Neuronal stem cell (in vitro differentiated cells): ENCODE results near the gene CLCNKA.

Experiments
- DNase-seq: peaks from one replicate; pipeline ENCODE4 v3.0.0-alpha.2; 2013; ENCODE audit warnings: low spot score
- H2AFZ ChIP-seq: one replicate; pipeline ENCODE4 v1.6.1; 2013; ENCODE audit warnings: mild to moderate bottlenecking, low read length, inconsistent platforms
- H2AK5ac ChIP-seq: 2 replicates; pipeline ENCODE4 v1.6.1; 2013; ENCODE audit warnings: low read depth, mild to moderate bottlenecking, inconsistent platforms, low read length, moderate library complexity, mixed read lengths
- H2BK120ac ChIP-seq: 2 replicates; pipeline ENCODE4 v1.6.1; 2013; ENCODE audit warnings: low read depth, mild to moderate bottlenecking, inconsistent platforms, low read length, moderate library complexity, mixed read lengths
- H2BK12ac ChIP-seq: one replicate; pipeline ENCODE4 v1.6.1; 2013; ENCODE audit warnings: low read length, inconsistent platforms
- H2BK15ac ChIP-seq: 2 replicates; pipeline ENCODE4 v1.6.1; 2013; ENCODE audit warnings: mild to moderate bottlenecking, low read length, inconsistent platforms, mixed read lengths
- H2BK5ac ChIP-seq: one replicate; pipeline ENCODE4 v1.6.1; 2013; ENCODE audit warnings: inconsistent platforms, mild to moderate bottlenecking, low read length, moderate library complexity
- H3K14ac ChIP-seq: one replicate; pipeline ENCODE4 v1.6.1; 2013; ENCODE audit warnings: low read length, inconsistent platforms
- H3K18ac ChIP-seq: 2 replicates; pipeline ENCODE4 v1.6.1; 2013; ENCODE audit warnings: low read length, inconsistent platforms
- H3K23ac ChIP-seq: 2 replicates; pipeline ENCODE4 v1.6.1; 2013; ENCODE audit warnings: low read depth, mild to moderate bottlenecking, mixed read lengths, low read length, inconsistent platforms; ENCODE audit not compliant: poor library complexity
- H3K27ac ChIP-seq: replicated peaks from 3 replicates; pipeline ENCODE4 v1.5.1; 2013; ENCODE audit warnings: low read length, inconsistent platforms
- H3K27me3 ChIP-seq, 3 experiments: 2 replicates each; pipeline ENCODE4 v1.6.1; 2013; ENCODE audit warnings: low read length in 3 of 3, mild to moderate bottlenecking in 2 of 3, inconsistent platforms in 1 of 3, low read depth in 1 of 3, mixed read lengths in 1 of 3, moderate library complexity in 1 of 3; ENCODE audit not compliant: control insufficient read depth in 3 of 3, insufficient read depth in 3 of 3
- H3K36me3 ChIP-seq, 2 donors: replicated peaks in 1 of 2; 2 replicates each; pipeline ENCODE4 v1.6.1; 2013; ENCODE audit warnings: low read length in 2 of 2; ENCODE audit not compliant: control insufficient read depth in 2 of 2, insufficient read depth in 2 of 2
- H3K4ac ChIP-seq: 2 replicates; pipeline ENCODE4 v1.6.1; 2013; ENCODE audit warnings: inconsistent platforms, mild to moderate bottlenecking, low read length, moderate library complexity
- H3K4me1 ChIP-seq, 2 donors: 1 replicate in 1 of 2; 2 replicates in 1 of 2; pipeline ENCODE4 v1.6.1; 2013; ENCODE audit warnings: low read length in 2 of 2, low read depth in 1 of 2; ENCODE audit not compliant: control insufficient read depth in 2 of 2, insufficient read depth in 1 of 2
- H3K4me2 ChIP-seq: one replicate; pipeline ENCODE4 v1.6.1; 2013; ENCODE audit warnings: mild to moderate bottlenecking, low read length, inconsistent platforms; ENCODE audit not compliant: insufficient read depth, poor library complexity, severe bottlenecking
- H3K4me3 ChIP-seq, 2 donors: 2 replicates each; pipeline ENCODE4 v1.5.1; 2013; ENCODE audit warnings: low read length in 2 of 2, mild to moderate bottlenecking in 2 of 2, inconsistent platforms in 1 of 2, moderate library complexity in 1 of 2
- H3K79me1 ChIP-seq: one replicate; pipeline ENCODE4 v1.6.1; 2013; ENCODE audit warnings: low read depth, mild to moderate bottlenecking, inconsistent platforms, low read length, moderate library complexity
- H3K9ac ChIP-seq: one replicate; pipeline ENCODE4 v1.6.1; 2013; ENCODE audit warnings: mild to moderate bottlenecking, low read depth, low read length, inconsistent platforms; ENCODE audit not compliant: poor library complexity
- H3K9me3 ChIP-seq, 2 donors: replicated peaks in 1 of 2; 2 replicates each; pipeline versions ENCODE3 to v1.6.1; 2013; ENCODE audit warnings: low read length in 2 of 2, mild to moderate bottlenecking in 2 of 2, inconsistent platforms in 1 of 2, low read depth in 1 of 2, mixed read lengths in 1 of 2, moderate library complexity in 1 of 2; ENCODE audit not compliant: control insufficient read depth in 2 of 2, insufficient read depth in 1 of 2
- H4K8ac ChIP-seq: one replicate; pipeline ENCODE4 v1.6.1; 2013; ENCODE audit warnings: low read depth, mild to moderate bottlenecking, inconsistent platforms, low read length, moderate library complexity
- H4K91ac ChIP-seq: one replicate; pipeline ENCODE4 v1.6.1; 2013; ENCODE audit warnings: low read length, low read depth, mild to moderate bottlenecking, inconsistent platforms; ENCODE audit not compliant: poor library complexity
- WGBS, 2 donors: extraction: QIAGEN DNeasy Blood & Tissue Kit; methylation state at CpG; one replicate each; pipeline ENCODE4 v1.1.7; 2013; ENCODE audit warnings: missing lambda C conversion rate in 2 of 2, mixed read lengths in 1 of 2; ENCODE audit not compliant: insufficient read length in 2 of 2, insufficient replicate concordance in 1 of 2; ENCODE audit errors: extremely low coverage in 2 of 2; 5-methylcytosine and 5-hydroxymethylcytosine counted together

CLCNKA gene

GRCh38 chr1:15994081-15994480 is 27.8 kb upstream of the CLCNKA start:
- Histone ChIP-seq H4K91ac (peak overlapping the region; percentile 75), H3K4me3 (no peak overlapping the region), H3K23ac (peak overlapping the region; percentile 1), H2AK5ac (peak overlapping the region; percentile 79), H2AFZ (no peak overlapping the region), H3K4me1 (no peaks in the 10 kb centered on the region), H3K18ac (peak overlapping the region; percentile 86), H2BK12ac (no peak overlapping the region), H2BK15ac (no peak overlapping the region), H3K27me3 (peaks cover 0 to 14% (median 0%) of the 10 kb centered on the region in 3 experiments), H3K36me3 (no peaks in the 10 kb centered on the region), H2BK5ac (no peak overlapping the region), H3K4me2 (no peak overlapping the region), H4K8ac (no peak overlapping the region), H3K27ac (no peak overlapping the region), H3K14ac (no peak overlapping the region), H3K9ac (no peak overlapping the region), H3K9me3 (no peaks in the 10 kb centered on the region), H3K4ac (no peak overlapping the region), H2BK120ac (no peak overlapping the region), H3K79me1 (peaks cover 3% of the 10 kb centered on the region)
- WGBS, 2 donors = no CpG with 5 or more reads among the region's 10 CpGs
- DNase-seq = no peak

- WGBS, 2 donors = no CpG with 5 or more reads among the region's 11 CpGs
- H3K14ac ChIP-seq = no peak overlapping the region
- DNase-seq = no peak
Measured at GRCh38 chr1:15994590-15995351, 27.1 kb upstream of the CLCNKA start.

GRCh38 chr1:15997076-15997585 is 24.7 kb upstream of the CLCNKA start:
- Histone ChIP-seq H3K9ac (no peak overlapping the region), H4K91ac (no peak overlapping the region), H3K23ac (peak overlapping the region; percentile 20), H2BK15ac (no peak overlapping the region), H3K9me3 (no peaks in the 10 kb centered on the region), H3K27me3 (peaks cover 0 to 11% (median 0%) of the 10 kb centered on the region in 3 experiments), H2BK12ac (no peak overlapping the region), H3K27ac (no peak overlapping the region), H4K8ac (no peak overlapping the region), H3K14ac (peak overlapping the region; percentile 76), H3K79me1 (no peaks in the 10 kb centered on the region), H3K36me3 (no peaks in the 10 kb centered on the region), H2BK120ac (no peak overlapping the region), H3K4me3 (no peak overlapping the region), H3K4me1 (no peaks in the 10 kb centered on the region), H2AK5ac (no peak overlapping the region), H3K4me2 (no peak overlapping the region), H2AFZ (no peak overlapping the region), H3K18ac (peak overlapping the region; percentile 1), H2BK5ac (no peak overlapping the region), H3K4ac (no peak overlapping the region)
- WGBS, 2 donors = no CpG with 5 or more reads among the region's 9 CpGs
- no peak for DNase-seq

More at GRCh38 chr1:15994590-15995351, 27.1 kb upstream of the CLCNKA start:
- H3K27me3 ChIP-seq = peaks cover 0 to 13% (median 0%) of the 10 kb centered on the region in 3 experiments
- no peak overlapping the region for H2BK15ac ChIP-seq
- H3K79me1 ChIP-seq = peaks cover 3% of the 10 kb centered on the region
- no peak overlapping the region for H2AK5ac ChIP-seq
- no peak overlapping the region for H3K4me2 ChIP-seq
- H2BK120ac ChIP-seq = no peak overlapping the region
- H3K9ac ChIP-seq = no peak overlapping the region
- peak overlapping the region; percentile 1 for H3K23ac ChIP-seq
- H4K91ac ChIP-seq = no peak overlapping the region
- no peaks in the 10 kb centered on the region for H3K36me3 ChIP-seq
- no peak overlapping the region for H3K4ac ChIP-seq
- no peaks in the 10 kb centered on the region for H3K4me1 ChIP-seq
- H2BK12ac ChIP-seq = no peak overlapping the region
- H2BK5ac ChIP-seq = no peak overlapping the region
- H3K18ac ChIP-seq = no peak overlapping the region
- no peak overlapping the region for H3K4me3 ChIP-seq
- H3K27ac ChIP-seq = no peak overlapping the region
- H2AFZ ChIP-seq = no peak overlapping the region
- H4K8ac ChIP-seq = no peak overlapping the region
- H3K9me3 ChIP-seq = no peaks in the 10 kb centered on the region

- no peak for DNase-seq
- Histone ChIP-seq H3K27ac (no peak overlapping the region), H3K14ac (no peak overlapping the region), H4K8ac (no peak overlapping the region), H2BK120ac (no peak overlapping the region), H3K36me3 (no peaks in the 10 kb centered on the region), H3K9ac (no peak overlapping the region), H2BK5ac (no peak overlapping the region), H2AK5ac (peak overlapping the region; percentile 34), H3K79me1 (no peaks in the 10 kb centered on the region), H3K4ac (no peak overlapping the region), H3K27me3 (peaks cover 0 to 11% (median 0%) of the 10 kb centered on the region in 3 experiments), H3K4me3 (no peak overlapping the region), H3K4me1 (no peaks in the 10 kb centered on the region), H2BK15ac (no peak overlapping the region), H4K91ac (no peak overlapping the region), H3K4me2 (no peak overlapping the region), H3K23ac (no peak overlapping the region), H2BK12ac (no peak overlapping the region), H2AFZ (no peak overlapping the region), H3K9me3 (no peaks in the 10 kb centered on the region), H3K18ac (no peak overlapping the region)
- WGBS, 2 donors = no CpG with 5 or more reads among the region's 9 CpGs
Measured at GRCh38 chr1:15997637-15998280, 24.1 kb upstream of the CLCNKA start.
